ENCODE results near the gene DDX49. TPM values are rescaled to one million over a fixed set of nuclear protein-coding genes. Genes with fewer than 3 reads are reported as not detected.

Gene DDX49, protein sequence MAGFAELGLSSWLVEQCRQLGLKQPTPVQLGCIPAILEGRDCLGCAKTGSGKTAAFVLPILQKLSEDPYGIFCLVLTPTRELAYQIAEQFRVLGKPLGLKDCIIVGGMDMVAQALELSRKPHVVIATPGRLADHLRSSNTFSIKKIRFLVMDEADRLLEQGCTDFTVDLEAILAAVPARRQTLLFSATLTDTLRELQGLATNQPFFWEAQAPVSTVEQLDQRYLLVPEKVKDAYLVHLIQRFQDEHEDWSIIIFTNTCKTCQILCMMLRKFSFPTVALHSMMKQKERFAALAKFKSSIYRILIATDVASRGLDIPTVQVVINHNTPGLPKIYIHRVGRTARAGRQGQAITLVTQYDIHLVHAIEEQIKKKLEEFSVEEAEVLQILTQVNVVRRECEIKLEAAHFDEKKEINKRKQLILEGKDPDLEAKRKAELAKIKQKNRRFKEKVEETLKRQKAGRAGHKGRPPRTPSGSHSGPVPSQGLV
- 10 to 100 TPM; 45.9 to 59.4 (median 55.4) TPM for polyA plus RNA-seq

DNA sequence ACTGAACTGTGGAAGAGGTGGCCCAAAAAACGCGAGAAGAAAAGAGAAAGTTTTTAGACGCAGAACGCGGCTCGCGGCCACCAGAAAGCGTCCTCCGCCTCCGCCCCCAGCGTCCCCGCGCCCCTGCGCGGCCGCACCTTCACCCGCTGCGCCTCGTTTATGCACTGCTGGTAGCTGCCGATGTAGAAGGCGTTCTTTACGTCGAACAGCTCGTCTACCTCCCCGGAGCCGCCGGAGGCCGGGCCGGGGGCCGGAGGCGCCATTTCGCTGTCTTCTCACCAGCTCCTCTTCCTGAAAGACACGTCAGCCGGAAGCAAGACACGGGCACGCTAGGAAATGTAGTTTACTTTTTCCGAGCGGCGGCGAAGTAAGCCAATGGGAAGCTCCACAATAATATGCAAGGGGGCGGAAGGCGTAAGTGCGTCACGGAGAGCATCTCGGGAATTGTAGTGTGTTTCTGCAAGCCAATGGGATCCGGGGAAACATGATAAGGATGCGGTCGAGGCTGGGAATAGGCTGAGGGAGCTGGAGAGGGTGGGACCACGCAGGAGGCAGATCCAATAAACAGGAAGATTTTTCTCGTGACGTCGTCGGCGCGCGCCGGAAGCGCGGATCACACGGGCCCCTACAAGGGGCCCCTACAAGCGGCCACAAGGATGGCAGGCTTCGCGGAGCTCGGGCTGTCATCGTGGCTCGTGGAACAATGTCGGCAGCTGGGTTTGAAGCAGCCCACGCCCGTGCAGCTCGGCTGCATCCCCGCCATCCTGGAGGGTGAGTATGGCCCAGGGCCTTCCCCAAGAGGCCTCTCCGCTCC lies at the start of gene DDX49, which contains the start of gene COPE:
TSS of gene DDX49 (plus strand) at position 630 of the 814 bp plus-strand sequence. CDS start at position 657, 27 bp downstream.
TSS of gene COPE (minus strand) at position 302 of the 814 bp plus-strand sequence. CDS start at position 263, 39 bp downstream.
- WGBS, 3 donors, result 0 to 1% (median 0%) methylated on average over 70 to 72 of the region's 72 CpGs
- peak within 1 kb of the TSS; percentile 35 for H3K27ac ChIP-seq (ENCODE audit: low read depth, low read length)

DNA sequence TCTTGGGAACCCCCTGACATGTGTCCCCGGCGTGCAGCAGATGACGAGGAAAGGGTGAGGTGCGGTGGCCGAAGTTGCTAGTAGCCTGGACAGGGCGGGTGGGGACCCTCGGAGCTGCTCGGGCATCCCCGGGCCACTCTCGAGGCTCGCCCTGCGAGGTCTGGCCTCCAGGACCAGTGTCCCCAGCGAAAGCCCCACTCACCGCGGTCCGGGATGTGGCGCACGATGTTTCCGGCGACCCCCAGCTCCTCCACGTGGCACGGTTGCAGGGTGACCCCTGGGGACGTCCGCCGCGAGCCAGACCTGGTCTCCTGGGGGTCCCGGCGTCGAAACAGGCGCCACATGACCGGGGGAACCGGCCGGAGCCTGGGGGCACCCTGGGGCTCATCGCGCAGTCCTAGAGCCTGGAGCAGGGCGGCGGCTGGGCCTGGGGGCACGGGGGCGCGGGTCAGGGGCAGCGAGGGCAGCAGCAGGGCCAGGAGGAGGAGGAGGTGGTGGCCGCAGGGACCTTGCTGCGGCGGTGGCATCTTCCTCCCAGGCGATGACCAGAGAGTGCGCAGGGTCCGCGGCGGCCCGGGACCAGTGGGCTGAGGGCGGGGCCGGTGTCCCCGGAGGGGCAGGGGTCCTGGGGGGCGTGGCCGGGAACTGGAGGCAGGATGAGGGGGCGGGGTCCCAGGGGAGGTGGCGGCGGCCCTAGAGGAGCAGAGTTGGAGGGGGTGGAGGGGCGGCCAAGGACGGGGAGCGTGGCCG lies 49.6 kb upstream of the DDX49 start:
- WGBS, 3 donors, result 15 to 29% (median 18%) methylated on average over 50 to 61 of the region's 62 CpGs
- H3K27ac ChIP-seq (ENCODE audit: low read depth, low read length), result no peak overlapping the region

DNA sequence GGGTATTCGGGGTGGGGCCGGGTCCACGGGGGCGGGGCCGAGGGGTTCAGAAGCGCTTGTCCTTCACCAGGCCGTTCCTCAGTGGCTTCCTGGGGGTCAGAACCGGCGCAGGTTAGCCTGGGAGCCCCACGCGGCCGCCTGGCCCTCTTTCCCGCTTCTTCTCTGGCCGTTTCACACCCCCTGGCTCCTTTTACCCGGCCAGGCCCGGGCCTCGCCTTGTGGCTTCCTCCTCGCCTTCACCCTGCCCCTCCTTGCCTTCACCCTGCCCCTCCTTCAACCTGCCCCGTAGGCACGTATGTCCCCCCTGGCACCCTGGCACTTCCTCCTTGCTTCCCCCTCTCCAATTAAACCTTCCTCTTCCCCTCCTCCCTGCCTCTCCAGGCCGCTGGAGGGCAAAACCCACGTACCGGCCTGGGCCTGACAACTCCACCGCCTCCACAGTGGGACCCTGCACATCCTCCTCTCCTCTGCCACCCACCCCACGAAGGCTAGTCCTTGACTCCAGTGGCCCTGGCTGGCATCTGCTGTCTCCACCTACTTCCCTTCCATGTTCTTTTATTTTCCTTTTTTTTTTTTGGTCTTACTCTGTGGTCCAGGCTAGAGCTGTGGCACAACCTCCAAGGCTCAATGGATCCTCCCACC lies 48.9 kb upstream of the DDX49 start:
- 31 to 42% (median 32%) methylated on average over 17 to 25 of the region's 25 CpGs for WGBS, 3 donors
- H3K27ac ChIP-seq (ENCODE audit: low read depth, low read length), result no peak overlapping the region

DNA sequence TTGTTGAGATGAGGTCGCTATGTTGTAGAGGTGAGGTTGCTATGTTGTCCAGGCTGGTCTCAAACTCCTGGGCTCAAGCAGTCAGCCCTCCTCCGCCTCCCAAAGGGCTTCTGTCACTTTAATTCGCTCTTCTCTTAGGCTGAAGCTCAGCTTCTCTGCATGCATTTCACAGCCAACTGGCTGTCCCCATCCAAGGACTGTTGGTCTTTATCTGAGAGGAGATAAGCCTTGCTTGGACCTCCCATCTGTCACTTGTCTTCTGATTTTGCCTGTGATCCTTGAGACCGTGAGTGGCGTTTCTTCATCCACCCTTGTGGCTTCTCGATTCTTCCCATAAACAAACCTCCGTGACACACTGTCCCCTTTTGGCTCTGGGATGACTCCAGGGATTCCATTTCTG lies 48.0 kb upstream of the DDX49 start:
- H3K27ac ChIP-seq (ENCODE audit: low read depth, low read length), result no peak overlapping the region
- WGBS, 3 donors, result 51 to 90% (median 85%) methylated on average over 7 of the region's 7 CpGs

DNA sequence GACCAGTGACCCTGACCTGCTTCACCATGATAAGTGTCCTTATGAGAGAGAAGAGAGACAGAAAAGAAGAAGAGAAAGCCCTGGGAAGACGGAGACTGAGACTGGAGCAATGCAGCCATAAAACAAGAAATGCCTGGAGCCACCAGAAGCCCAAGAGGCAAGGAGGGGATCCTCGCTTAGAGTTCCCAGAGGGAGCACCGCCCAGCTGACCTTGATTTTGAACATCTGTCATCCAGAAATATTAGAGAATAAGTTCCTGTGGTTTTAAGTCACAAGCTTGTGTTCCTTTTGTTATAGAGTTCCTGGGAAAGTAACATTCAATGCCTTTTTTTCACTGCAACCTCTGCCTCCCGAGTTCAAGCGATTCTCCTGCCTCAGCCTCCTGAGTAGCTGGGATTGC lies 43.8 kb upstream of the DDX49 start:
- WGBS, 3 donors, result 85 to 90% (median 85%) methylated on average over 5 of the region's 5 CpGs
- no peak overlapping the region for H3K27ac ChIP-seq (ENCODE audit: low read depth, low read length)

DNA sequence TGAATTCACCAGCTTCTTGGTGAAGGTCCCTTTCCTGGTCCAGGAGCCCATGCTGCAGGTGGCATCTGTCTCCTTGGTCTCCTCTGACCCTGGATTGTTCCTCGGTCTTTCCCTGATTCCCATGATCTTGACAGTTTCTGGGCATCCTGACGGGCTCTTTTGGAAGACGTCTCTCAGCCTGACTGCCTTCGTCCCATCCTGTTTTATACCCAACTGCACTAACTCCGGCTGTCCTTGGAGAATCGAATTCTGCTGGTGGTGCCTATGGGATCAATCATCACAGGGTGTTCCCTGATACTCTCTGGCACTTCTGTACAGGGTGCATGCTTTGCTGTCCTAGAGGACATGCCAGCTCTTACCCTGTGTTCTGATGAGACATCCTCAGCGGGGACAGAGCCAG lies 42.6 kb upstream of the DDX49 start:
- WGBS, 3 donors, result 93 to 95% (median 95%) methylated on average over 7 of the region's 7 CpGs
- no peak overlapping the region for H3K27ac ChIP-seq (ENCODE audit: low read depth, low read length)

DNA sequence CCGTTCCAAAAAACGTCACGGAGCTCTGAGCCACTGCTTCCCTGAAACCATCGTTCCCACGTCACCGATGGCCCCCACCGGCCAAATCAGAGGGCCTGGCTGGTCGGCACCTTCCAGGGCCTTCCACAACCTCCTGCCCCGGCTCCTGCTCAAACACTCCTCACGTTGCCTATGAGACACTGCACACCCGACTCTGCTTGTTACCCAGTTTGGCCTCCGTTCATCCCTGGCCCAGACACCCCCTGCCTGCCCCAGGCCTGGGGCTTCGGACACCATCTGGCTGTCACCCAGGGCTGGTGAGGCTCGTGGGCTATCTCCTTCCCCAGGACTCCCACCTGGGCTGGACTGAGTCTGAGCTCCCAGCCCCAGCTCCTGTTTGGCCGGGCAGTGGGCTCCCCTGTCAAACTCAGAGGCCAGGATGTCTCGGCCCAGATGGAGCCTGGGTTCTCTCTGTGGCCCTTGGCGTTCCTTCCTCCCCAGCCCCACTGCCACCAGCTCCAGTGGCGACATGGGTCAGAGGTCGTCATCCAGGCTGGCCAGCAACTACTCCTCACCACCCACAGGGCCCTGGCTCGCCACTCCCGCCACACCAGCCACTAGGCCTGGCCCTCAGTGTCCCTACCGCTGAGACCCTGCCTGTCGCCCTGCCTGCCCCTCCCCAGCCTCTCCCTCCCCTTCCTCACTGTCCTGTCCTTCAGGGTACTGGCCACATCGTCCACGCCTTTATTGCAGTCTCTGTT lies 41.3 kb upstream of the DDX49 start:
- 87 to 93% (median 92%) methylated on average over 25 of the region's 25 CpGs for WGBS, 3 donors
- no peak overlapping the region for H3K27ac ChIP-seq (ENCODE audit: low read depth, low read length)

DNA sequence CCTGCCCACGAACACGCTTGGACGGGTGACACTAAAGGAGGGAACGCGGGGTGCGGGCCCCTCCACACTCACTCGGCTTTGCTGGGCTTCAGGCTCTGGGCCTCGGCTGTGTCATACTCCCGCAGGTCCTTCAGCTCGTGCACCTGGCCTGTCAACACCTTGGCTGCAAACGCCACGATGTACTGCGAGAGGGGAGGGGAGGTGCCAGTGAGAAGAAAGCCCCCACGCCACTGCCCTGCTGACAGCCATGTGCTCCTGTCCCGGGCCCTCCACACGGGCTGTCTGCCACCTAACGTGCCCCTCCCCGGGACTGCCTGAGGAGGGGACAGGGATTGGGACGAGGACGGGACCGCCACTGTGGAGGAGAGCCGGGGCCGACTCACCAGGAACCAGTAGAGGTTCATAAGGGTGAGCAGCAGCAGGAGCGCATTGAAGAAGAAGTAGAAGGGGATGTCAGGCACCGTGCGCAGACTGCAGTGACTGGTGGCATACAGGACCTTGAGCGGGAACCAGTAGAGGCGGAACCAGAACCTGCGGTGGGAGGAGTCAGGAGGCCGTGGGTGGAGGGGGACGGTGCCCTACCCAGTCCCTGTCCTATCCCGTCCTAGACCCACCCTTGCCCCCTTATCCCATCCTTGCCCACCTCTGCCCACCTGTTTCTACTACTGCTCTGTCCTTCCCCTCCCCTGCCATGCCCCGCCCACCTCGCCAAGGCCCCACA lies 40.5 kb upstream of the DDX49 start:
- no peak overlapping the region for H3K27ac ChIP-seq (ENCODE audit: low read depth, low read length)
- 87 to 93% (median 91%) methylated on average over 33 to 34 of the region's 34 CpGs for WGBS, 3 donors

DNA sequence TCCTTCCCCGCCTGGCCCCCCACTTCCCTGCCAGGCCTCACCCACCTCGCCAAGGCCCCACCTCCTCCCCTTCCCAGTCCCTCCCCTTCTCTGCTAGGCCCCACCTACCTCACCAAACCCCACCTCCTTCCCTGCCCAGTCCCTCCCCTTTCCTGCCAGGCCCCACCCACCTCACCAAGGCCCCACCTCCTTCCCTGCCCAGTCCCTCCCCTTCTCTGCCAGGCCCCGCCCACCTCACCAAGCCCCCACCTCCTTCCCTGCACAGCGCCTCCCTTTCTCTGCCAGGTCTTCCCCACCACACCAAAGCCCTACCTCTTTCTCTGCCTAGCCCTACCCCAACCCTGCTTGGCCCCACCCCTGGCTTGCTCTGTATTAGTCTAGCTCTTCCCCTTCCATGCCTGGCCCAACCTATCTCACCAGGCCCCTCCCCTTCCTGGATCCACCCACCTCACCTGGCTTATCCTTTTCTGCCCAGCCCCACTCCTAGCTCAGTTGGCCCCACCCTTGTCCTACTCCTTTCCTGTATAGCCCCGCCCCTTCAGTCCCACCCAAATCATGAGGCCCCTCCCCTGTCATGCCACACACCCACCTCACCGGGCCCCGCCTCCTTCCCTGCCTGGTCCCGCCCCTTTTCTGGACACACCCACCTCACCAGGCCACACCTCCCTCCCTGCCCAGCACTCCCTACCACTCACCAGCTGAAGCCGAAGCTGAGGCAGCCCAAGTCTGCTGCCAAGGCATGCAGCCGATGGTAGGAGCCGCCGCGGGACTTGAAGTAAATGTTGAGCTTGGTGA lies 39.7 kb upstream of the DDX49 start:
- WGBS, 3 donors, result 64 to 83% (median 76%) methylated on average over 12 to 13 of the region's 13 CpGs
- H3K27ac ChIP-seq (ENCODE audit: low read depth, low read length), result no peak overlapping the region

DNA sequence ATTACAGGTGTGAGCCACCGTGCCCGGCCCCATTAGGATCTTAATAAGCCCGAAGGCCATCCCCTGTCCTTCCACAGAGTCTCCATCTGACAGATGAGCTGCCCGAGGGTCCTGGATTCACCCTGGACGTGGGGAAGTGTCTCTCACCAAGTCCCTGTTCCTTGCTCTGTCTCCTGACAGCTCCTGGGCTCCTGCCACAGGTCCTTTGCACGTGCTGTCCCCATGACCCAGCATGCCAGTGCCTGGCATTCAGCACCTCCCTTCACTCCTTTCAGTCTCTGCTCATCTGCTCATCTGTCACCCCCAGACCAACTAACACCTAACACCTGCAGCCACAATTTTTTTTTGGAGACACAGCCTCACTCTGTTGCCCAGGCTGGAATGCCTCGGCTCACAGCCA lies 38.0 kb upstream of the DDX49 start:
- WGBS, 3 donors, result 90 to 95% (median 91%) methylated on average over 7 of the region's 7 CpGs
- no peak overlapping the region for H3K27ac ChIP-seq (ENCODE audit: low read depth, low read length)

DNA sequence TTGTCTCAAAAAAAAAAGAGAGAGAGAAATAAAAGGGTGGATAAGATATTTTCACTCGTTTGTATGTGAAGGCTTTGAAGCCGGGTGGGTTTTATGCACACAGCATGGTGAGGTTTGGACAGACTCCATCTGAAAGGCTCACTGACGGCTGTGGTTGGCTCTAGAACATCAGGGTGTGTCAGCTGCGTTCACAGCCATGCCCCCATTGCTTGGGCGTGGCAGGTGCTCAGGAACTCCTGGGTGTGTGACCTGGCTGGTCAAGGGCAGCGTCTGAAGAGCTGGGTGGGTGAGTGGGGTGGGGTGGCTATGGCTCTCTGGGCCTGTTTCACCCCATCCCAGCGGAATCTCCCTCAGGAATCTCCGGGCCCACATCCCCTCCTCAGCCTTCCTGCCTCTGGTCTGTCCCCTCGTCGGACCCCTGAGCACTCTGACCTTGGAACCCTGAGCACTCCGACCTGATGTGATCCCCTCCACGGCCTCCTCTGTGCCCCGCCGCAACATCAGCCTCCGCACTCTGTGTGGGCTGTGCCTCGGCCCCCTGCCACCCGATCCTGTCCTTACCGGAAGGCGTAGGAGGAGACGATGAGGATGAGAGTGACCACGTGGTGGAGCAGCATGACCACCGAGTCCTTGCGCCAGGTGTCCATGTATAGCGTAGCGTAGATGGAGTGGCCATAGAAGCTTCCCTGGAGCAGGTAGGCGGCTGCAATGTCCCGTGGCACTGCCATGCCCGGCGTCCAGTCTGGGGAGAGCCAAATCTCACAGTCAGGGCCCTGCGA lies 35.8 kb upstream of the DDX49 start:
- 80 to 85% (median 84%) methylated on average over 29 to 30 of the region's 30 CpGs for WGBS, 3 donors
- no peak overlapping the region for H3K27ac ChIP-seq (ENCODE audit: low read depth, low read length)

DNA sequence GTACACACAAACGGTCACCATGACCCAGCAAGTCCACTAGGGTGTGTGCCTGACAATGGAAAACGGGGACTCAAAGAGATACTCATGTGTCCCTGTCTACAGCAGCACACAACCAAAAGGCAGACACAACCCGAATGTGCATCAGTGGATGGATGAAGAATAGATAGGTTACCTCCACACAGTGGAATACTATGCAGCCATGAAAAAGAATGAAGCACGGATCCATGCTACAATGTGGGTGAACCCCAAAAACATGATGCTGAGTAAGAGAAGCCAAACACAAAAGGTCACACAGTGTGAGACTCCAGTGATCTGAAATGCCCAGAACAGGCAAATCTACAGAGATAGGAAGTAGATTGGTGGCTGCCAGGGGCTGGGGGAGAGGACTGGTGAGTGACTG lies 32.5 kb upstream of the DDX49 start:
- H3K27ac ChIP-seq (ENCODE audit: low read depth, low read length), result no peak overlapping the region
- WGBS, 3 donors, result 87 to 91% (median 90%) methylated on average over 4 of the region's 4 CpGs

DNA sequence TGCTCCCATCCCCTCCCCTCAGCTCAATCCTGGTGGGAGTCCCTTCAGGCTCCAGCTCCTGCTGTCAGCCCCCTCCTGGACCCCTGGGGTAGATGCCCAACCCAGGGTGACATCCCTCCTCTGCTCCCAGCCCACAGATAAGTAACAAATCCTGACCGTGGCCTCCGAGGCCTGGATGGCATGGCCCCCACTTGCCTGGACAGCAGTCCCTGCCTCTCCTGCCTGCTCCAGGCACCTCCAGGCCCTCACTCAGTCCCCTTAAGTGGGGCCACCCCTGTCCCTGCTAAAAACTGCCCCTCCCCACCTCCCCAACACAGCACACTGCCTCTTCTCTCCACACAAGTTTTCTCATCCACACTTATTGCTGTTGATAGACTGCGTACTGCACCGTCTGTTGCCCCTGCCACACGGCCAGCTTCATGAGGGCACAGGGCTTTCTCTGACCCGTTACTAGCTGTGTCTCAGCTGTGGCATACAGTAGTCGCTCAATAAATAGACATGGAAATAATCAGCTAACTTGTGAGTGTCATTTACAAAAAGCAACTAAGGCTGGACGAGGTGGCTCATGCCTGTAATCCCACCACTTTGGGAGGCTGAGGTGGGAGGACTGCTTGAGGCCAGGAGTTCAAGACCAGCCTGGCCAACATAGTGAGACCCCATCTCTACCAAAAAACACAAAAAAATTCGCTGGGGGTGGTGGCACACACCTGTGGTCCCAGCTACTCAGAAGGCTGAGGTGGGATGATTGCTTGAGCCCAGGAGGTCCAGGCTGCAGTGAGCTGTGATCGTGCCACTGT lies 29.4 kb upstream of the DDX49 start:
- no peak overlapping the region for H3K27ac ChIP-seq (ENCODE audit: low read depth, low read length)
- WGBS, 3 donors, result 76 to 84% (median 83%) methylated on average over 10 of the region's 10 CpGs

DNA sequence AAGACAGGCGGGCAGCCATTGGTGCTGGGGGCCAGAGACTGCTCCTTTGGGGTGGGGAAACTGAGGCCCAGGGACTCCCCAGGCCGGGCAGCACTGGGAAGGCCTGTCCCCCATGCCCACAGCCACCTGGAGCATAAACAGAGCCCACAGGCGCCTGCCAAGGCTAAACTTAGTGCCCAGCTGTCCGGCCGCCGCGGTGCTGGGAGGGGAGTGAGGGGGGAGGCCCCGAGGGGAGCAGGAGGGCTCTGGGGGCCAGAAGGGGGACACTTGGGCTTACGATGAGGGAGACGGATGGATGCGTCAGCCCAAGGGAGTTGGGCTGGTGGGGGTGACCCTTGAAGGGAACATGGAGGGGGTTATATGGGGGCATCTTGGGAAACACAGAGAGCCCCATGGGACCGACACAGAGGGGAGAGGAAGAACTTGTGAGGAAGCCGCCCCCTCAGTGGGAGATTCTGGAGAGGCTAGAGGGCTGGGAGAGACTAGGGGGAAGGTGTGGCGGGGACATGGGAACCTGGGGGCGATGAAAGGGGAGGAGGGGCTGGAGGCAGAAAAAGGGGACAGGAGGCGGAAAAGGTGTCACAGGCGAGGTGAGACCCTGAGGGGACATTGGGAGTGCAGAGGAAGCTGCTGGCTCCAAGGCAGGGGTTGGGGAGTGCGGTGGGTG lies 25.8 kb upstream of the DDX49 start:
- 47 to 59% (median 54%) methylated on average over 17 to 18 of the region's 18 CpGs for WGBS, 3 donors
- H3K27ac ChIP-seq (ENCODE audit: low read depth, low read length), result no peak overlapping the region

All from adipose tissue (tissue), 3 donors.